ENCODE results near the gene SEPTIN5.
"Not testable (repeated sequence)": the region's sequence is repeated elsewhere in the genome, so short reads cannot be mapped to it uniquely, and the experiment has no call there.

The SEPTIN5 gene

DNA sequence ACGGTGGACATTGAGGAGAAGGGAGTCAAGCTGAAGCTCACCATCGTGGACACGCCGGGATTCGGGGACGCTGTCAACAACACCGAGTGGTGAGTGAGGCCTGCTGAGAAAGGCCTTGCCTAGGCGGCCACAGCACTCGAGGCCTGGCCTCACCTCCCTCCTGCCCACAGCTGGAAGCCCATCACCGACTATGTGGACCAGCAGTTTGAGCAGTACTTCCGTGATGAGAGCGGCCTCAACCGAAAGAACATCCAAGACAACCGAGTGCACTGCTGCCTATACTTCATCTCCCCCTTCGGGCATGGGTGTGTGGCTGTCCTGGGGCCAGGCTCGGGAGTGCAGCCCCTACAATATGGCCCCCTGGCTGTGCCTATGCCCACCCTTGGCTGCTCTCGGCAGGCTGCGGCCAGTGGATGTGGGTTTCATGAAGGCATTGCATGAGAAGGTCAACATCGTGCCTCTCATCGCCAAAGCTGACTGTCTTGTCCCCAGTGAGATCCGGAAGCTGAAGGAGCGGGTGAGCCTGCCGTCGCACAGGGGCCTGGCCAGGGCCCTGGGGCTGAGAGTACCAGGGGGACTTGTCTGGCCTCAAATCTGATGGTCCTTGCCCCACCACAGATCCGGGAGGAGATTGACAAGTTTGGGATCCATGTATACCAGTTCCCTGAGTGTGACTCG, 6.0 kb downstream of the SEPTIN5 start:
- no peak for DNase-seq (ENCODE audit: low read depth in 2 of 2, low spot score in 1 of 2)

DNA sequence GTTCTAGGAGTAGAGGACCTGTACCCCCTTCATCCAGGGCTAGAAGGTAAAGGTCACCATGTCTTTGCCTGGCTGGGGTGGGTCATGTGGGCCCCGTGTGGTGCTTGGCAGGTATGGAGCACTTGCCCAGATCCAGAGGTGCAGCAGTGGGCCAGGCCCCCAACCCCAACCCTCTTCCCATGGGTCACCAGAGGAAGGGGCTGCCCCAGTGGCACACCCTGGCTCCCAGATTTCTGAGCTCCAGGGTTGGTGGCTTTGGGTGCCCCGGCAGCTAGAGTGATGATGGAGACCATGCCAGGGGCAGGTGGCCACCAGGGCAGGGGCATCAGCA, 6.7 kb downstream of the SEPTIN5 start:
- DNase-seq (ENCODE audit: low read depth in 2 of 2, low spot score in 1 of 2) = no peak

- DNase-seq (ENCODE audit: low read depth in 2 of 2, low spot score in 1 of 2) = no peak
Measured at GRCh38 chr22:19721330-19722177, 7.3 kb downstream of the SEPTIN5 start.

GRCh38 chr22:19722178-19722981, 8.1 kb downstream of the SEPTIN5 start:
- no peak for DNase-seq (ENCODE audit: low read depth in 2 of 2, low spot score in 1 of 2)

DNA sequence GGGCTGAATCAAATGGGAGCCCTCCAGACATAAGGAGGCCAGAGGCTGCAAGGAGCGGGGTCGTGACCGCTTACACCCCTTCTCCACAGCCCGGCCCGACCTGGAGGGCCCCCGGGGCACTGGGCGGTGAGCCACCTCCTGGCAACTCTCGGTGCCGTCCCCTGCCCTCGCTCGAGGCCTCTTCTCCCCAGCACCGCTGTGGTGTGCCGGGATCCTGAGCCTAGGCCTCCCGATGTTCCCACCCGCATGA, 8.6 kb downstream of the SEPTIN5 start:
- no peak for DNase-seq (ENCODE audit: low read depth in 2 of 2, low spot score in 1 of 2)

DNA sequence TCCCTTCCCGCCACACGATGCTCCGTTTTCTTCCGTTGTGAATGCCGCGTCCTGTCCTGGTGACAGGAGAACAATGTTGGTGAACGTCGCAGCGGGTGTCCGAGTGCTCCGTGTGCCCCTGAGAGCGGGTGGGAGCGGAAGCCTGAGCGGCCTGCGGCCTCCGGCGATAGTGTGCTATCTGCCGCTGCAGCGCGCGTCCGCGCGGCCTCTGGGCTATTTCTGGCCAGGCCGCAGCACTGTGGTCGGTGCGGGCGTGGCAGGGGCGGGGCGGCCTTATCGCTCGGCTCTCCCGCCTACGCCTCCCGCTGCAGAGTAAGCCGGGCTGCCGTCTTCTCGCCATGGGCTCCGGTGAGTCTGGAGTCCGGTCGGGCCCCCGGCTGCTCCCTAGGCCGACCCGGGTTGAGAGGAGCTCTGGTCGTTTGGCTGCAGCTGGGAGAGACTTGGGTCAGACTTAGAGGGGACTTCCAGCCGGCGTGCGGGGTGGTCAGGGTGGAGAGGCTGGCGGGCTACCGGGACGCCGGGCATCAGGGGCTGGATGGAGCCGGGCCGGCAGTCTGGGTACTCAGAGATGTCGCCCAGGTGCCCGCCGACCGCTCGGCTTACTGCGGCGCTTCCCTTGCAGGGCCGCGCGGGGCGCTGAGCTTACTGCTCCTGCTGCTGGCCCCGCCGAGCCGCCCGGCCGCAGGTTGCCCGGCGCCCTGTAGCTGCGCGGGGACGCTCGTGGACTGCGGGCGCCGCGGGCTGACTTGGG, 9.1 kb downstream of the SEPTIN5 start, which contains the start of gene GP1BB:
TSS of gene GP1BB (plus strand) at position 308 of the 751 bp plus-strand sequence. CDS start at position 339, 31 bp downstream.
- no peak for DNase-seq (ENCODE audit: low read depth in 2 of 2, low spot score in 1 of 2)

- DNase-seq (ENCODE audit: low read depth in 2 of 2, low spot score in 1 of 2) = no peak
Measured at GRCh38 chr22:19723983-19724827, 9.9 kb downstream of the SEPTIN5 start.

DNA sequence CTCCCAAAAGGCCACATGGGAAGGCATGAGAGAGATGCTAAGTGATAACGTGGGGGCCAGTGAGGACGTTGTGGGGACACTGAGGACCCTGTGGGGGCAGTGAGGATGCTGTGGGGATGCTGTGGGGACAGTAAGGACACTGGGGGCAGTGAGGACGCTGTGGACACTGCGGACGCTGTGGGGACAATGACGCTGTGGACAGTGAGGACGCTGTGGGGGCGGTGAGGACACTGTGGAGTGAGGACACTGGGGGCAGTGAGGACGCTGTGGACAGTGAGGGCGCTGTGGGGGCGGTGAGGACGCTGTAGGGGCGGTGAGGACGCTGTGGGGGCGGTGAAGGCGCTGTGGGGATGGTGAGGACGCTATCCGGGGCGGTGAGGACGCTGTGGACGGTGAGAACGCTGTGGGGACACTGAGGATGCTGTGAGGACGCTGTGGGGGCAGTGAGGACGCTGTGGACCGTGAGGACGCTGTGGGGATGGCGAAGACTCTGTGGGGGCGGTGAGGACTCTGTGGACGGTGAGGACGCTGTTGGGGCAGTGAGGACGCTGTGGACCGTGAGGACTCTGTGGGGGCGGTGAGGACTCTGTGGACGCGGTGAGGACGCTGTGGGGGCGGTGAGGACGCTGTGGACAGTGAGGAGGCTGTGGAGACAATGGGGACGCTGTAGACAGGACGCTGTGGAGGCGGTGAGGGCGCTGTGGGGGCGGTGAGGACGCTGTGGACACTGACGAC, 10.8 kb downstream of the SEPTIN5 start:
- no peak for DNase-seq (ENCODE audit: low read depth in 2 of 2, low spot score in 1 of 2)

GRCh38 chr22:19726064-19726788, 11.9 kb downstream of the SEPTIN5 start:
- DNase-seq (ENCODE audit: low read depth in 2 of 2, low spot score in 1 of 2) = not testable (repeated sequence)

DNA sequence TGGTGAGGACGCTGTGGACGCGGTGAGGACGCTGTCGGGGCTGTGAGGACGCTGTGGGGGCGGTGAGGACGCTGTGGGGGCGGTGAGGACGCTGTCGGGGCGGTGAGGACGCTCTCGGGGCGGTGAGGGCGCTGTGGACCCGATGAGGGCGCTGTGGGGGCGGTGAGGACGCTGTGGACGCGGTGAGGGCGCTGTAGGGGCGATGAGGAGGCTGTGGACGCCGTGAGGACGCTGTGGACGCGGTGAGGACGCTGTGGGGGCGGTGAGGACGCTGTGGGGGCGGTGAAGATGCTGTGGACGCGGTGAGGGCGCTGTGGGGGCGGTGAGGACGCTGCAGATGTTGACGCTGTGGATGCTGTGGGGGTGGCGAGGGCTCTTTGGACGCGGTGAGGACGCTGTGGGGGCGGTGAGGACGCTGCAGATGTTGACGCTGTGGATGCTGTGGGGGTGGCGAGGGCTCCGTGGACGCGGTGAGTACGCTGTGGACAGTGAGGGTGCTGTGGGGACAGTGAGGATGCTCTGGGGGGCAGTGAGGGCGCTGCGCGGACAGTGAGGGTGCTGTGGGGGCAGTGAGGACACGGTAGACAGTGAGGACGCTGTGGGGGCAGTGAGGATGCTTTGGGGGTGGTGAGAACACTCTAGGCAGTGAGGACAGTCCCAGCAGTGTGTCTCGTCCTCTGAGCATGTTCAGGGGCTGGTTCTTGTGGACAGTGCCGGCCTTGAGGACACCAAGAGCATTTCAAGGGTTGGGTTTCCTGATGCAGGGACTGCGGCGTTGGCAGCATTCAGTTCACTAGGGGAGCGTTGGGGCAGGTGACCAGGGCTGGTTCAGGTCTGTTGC, 13.2 kb downstream of the SEPTIN5 start:
- no peak for DNase-seq (ENCODE audit: low read depth in 2 of 2, low spot score in 1 of 2)

DNA sequence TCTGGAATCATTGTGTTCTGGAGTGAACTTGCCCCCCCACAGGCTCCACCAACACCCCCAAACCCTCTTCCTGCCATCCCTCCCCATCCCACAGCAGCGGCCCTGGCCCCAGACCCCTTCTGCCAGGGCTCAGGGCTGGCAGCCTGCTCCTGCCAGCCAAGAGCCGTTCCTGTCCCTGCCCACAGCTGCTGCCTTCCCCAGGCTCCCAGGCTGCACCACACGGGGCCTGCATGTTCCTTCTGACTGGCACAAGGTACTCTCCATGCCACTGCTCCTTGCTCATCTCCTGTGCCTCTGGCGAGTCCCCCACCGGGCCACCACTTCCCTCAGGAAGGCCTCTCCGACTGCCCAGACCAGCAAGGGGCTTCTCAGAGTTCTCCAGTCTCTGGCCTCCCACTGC, 14.0 kb downstream of the SEPTIN5 start:
- DNase-seq (ENCODE audit: low read depth in 2 of 2, low spot score in 1 of 2) = no peak

GRCh38 chr22:19728836-19729235, 14.5 kb downstream of the SEPTIN5 start:
- DNase-seq (ENCODE audit: low read depth in 2 of 2, low spot score in 1 of 2) = no peak

- DNase-seq (ENCODE audit: low read depth in 2 of 2, low spot score in 1 of 2) = no peak
Measured at GRCh38 chr22:19729507-19729906, 15.2 kb downstream of the SEPTIN5 start.

GRCh38 chr22:19730198-19730597, 15.9 kb downstream of the SEPTIN5 start:
- no peak for DNase-seq (ENCODE audit: low read depth in 2 of 2, low spot score in 1 of 2)

DNA sequence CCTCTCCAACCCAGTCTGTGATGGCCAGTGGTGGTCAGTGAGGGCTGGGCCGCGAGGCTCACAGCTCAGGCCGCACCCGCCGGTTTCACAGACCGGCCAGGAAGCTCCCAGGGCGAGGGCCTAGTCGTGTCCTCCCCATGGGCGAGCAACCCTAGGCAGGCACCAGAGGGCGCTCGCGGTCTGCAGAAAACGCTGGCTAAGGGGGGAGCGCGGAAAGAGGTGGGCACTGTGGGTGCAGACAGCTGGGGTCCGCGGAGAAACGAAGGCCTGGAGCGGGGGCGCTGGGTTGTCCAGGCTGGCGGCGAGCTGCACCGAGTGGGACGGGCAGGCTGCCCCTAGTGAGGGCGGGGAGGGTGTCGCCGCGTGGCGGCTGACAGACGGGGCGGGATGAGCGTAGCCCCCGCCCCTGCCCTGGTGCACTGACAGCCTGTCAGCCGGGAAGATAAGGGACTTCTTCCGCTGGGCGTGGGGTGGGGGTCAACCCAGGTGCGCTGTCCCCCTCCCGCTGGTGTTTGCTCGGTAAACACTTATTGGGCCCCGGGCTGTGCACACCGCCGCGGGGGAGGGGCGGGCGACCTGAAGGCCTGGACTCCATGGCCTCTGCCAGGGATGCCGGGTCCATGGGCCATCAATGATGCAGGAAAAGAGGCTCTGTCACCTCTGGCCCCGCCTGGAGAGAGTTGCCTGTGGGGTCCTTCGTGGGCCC, 16.5 kb downstream of the SEPTIN5 start:
- peak; percentile 63 to 87 for DNase-seq (ENCODE audit: low read depth in 2 of 2, low spot score in 1 of 2)

GRCh38 chr22:19731361-19732135, 17.2 kb downstream of the SEPTIN5 start:
- no peak for DNase-seq (ENCODE audit: low read depth in 2 of 2, low spot score in 1 of 2)

Measured in stimulated activated CD8-positive, alpha-beta memory T cell treated with anti-CD3 and anti-CD28 coated beads, Interleukin-4, amount 100 ng/mL, for 4 hours (primary cell).